Measurements from ENCODE around the gene MGAT1. TPM values are rescaled to one million over a fixed set of nuclear protein-coding genes. Genes with fewer than 3 reads are reported as not detected.
A peak's percentile ranks its signal among the peaks of the same experiment; 100 is the strongest.

The MGAT1 gene
- total RNA-seq, 1 donor from 2014 or later: 116 TPM

- Histone ChIP-seq H4K20me1 (ENCODE audit: insufficient read depth, low read length) (peaks cover 19% of the 10 kb centered on the region), H3K4me3 (ENCODE audit: insufficient read depth, low read depth, low read length) (no peak overlapping the region), H3K9ac (ENCODE audit: low read length) (no peak overlapping the region), H3K79me2 (ENCODE audit: insufficient read depth, low read length) (peaks cover 62% of the 10 kb centered on the region), H3K4me2 (ENCODE audit: low read length) (peak overlapping the region; percentile 92), H3K9me3 (ENCODE audit: insufficient read depth, low read depth, low read length) (no peaks in the 10 kb centered on the region), H2AFZ (ENCODE audit: low read depth, low read length) (no peak overlapping the region), H3K36me3 (ENCODE audit: insufficient read depth, low read length) (no peaks in the 10 kb centered on the region), H3K27me3 (ENCODE audit: insufficient read depth, low read length) (no peaks in the 10 kb centered on the region), H3K27ac (ENCODE audit: low read depth, low read length) (no peak overlapping the region), H3K4me1 (ENCODE audit: insufficient read depth, low read length) (peaks cover 34% of the 10 kb centered on the region)
- DNase-seq (ENCODE audit: low read depth) (no peak), FAIRE-seq (no peak)
- peak overlapping the region; percentile 72 for H3K4me3 Mint-ChIP-seq (ENCODE audit: unreplicated experiment)
- TF ChIP-seq CTCF (IDR thresholded peaks at IDR 0.05; ENCODE audit: insufficient read depth, low read depth, low read length) (no peak), EZH2 (IDR thresholded peaks at IDR 0.05; ENCODE audit: insufficient read depth, low read length) (no peak)
- no peak overlapping the region for H3K27ac Mint-ChIP-seq (ENCODE audit: unreplicated experiment)
- H3K9me3 Mint-ChIP-seq (ENCODE audit: unreplicated experiment): no peaks in the 10 kb centered on the region
- H3K27me3 Mint-ChIP-seq (ENCODE audit: low read depth, unreplicated experiment): no peaks in the 10 kb centered on the region
- peaks cover 25% of the 10 kb centered on the region for H3K4me1 Mint-ChIP-seq (ENCODE audit: low read depth, unreplicated experiment)
- peaks cover 6% of the 10 kb centered on the region for H3K36me3 Mint-ChIP-seq (ENCODE audit: low read depth, unreplicated experiment)
Observed at GRCh38 chr5:180806351-180807011, 3.9 kb upstream of the MGAT1 start.

- Histone ChIP-seq H3K36me3 (ENCODE audit: insufficient read depth, low read length) (no peaks in the 10 kb centered on the region), H3K9ac (ENCODE audit: low read length) (no peak overlapping the region), H3K4me2 (ENCODE audit: low read length) (no peak overlapping the region), H3K4me3 (ENCODE audit: insufficient read depth, low read depth, low read length) (no peak overlapping the region), H3K27me3 (ENCODE audit: insufficient read depth, low read length) (no peaks in the 10 kb centered on the region), H3K27ac (ENCODE audit: low read depth, low read length) (no peak overlapping the region), H3K9me3 (ENCODE audit: insufficient read depth, low read depth, low read length) (no peaks in the 10 kb centered on the region), H2AFZ (ENCODE audit: low read depth, low read length) (no peak overlapping the region), H3K79me2 (ENCODE audit: insufficient read depth, low read length) (peaks cover 81% of the 10 kb centered on the region), H4K20me1 (ENCODE audit: insufficient read depth, low read length) (peaks cover 42% of the 10 kb centered on the region), H3K4me1 (ENCODE audit: insufficient read depth, low read length) (peaks cover 45% of the 10 kb centered on the region)
- Mint-ChIP-seq H3K36me3 (ENCODE audit: low read depth, unreplicated experiment) (peaks cover 10% of the 10 kb centered on the region), H3K4me1 (ENCODE audit: low read depth, unreplicated experiment) (peaks cover 44% of the 10 kb centered on the region), H3K9me3 (ENCODE audit: unreplicated experiment) (no peaks in the 10 kb centered on the region), H3K27me3 (ENCODE audit: low read depth, unreplicated experiment) (no peaks in the 10 kb centered on the region), H3K27ac (ENCODE audit: unreplicated experiment) (no peak overlapping the region), H3K4me3 (ENCODE audit: unreplicated experiment) (peak overlapping the region; percentile 50)
- no peak for TF ChIP-seq CTCF (IDR thresholded peaks at IDR 0.05; ENCODE audit: insufficient read depth, low read depth, low read length)
- no peak for TF ChIP-seq EZH2 (IDR thresholded peaks at IDR 0.05; ENCODE audit: insufficient read depth, low read length)
- DNase-seq (ENCODE audit: low read depth) (no peak), FAIRE-seq (no peak)
Observed at GRCh38 chr5:180804129-180804618, 1.6 kb upstream of the MGAT1 start.

All from astrocyte (in vitro differentiated cells and primary cell).